Choroid plexus epithelial cell (primary cell): ENCODE data around the gene CASP2.
A peak's percentile ranks its signal among the peaks of the same experiment; 100 is the strongest.

ENCODE experiments used
- DNase-seq: peaks from one replicate; pipeline ENCODE4 v3.0.0-alpha.2; 2010; ENCODE audit warnings: low read depth
- H3K4me3 ChIP-seq: 2 replicates; pipeline ENCODE4 v1.5.1; 2011; ENCODE audit warnings: low read depth, mild to moderate bottlenecking, control low read depth, low read length, moderate library complexity
- TF ChIP-seq, protein P1 (sequence below): conservative IDR thresholded peaks from 2 replicates; pipeline ENCODE4 v1.5.1; 2011; ENCODE audit warnings: low read depth, mild to moderate bottlenecking, control low read depth, inconsistent platforms, low read length, moderate library complexity

CASP2 gene

DNA sequence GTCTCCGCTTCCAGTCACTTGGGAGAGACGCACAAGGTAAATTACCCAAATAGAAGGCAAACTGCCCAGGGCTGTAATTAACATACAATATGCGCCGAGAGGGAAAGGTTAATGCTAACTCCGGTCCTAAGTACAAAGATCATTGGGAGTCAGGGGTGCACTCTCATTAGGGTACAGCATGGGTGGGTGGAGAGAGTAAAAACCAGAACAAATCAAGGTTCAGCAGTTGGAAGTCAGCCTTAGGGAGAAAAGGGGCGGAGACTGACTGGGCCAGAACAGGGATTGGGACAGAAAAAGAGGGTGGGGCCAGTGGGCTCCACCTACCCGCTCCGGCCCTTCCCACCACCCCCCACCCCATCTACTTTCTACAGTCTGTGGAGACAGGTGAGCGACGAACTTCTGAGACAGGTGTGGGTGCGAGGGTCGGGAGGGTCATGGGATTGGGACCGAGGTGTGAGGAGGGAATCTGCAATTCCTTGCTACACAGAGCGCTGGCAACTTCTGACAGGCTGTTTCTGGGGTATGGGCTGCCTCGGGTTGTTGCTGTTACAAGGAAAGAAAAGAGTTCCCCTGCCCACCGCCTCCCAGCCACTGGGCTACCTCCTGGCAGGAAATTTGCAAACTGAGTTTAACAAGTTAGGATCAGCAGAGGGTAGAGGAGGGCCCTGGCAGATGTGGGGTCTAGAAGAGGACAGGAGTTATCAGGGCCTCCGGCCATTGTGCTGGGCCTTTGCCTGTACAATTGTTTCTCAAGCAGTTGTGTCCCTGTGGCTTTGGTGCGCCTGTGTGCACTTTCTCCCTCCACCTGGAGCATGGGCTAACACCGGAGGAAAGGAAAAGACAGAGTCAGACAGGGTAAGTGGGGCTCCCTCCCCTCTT, 3.3 kb upstream of the CASP2 start, which contains the start of gene TMEM139:
TMEM139 (plus strand) TSS at position 368 of the 879 bp plus-strand sequence. CDS start 1,000 bp downstream, outside the sequence.
- no peak within 1 kb of the TSS for H3K4me3 ChIP-seq
- DNase-seq = no peak
- TF ChIP-seq, protein P1, sequence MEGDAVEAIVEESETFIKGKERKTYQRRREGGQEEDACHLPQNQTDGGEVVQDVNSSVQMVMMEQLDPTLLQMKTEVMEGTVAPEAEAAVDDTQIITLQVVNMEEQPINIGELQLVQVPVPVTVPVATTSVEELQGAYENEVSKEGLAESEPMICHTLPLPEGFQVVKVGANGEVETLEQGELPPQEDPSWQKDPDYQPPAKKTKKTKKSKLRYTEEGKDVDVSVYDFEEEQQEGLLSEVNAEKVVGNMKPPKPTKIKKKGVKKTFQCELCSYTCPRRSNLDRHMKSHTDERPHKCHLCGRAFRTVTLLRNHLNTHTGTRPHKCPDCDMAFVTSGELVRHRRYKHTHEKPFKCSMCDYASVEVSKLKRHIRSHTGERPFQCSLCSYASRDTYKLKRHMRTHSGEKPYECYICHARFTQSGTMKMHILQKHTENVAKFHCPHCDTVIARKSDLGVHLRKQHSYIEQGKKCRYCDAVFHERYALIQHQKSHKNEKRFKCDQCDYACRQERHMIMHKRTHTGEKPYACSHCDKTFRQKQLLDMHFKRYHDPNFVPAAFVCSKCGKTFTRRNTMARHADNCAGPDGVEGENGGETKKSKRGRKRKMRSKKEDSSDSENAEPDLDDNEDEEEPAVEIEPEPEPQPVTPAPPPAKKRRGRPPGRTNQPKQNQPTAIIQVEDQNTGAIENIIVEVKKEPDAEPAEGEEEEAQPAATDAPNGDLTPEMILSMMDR = no peak

DNA sequence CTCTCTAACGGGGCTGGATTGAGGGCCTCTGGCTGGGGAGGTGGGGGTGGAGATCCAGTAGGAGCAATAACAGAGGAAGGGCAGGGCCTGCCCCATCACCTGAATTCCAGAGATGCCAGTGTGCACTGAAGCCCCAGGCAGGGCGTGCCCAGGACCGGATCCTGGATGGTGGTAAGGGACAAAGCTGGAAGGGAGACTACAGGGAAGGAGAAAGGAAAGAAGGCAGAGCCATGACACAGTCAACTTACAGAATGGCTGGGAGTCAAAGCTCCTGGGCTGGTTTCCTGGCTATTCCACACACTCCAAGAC, 2.7 kb upstream of the CASP2 start:
- TF ChIP-seq, protein P1 = no peak
- no peak overlapping the region for H3K4me3 ChIP-seq
- DNase-seq = no peak

DNA sequence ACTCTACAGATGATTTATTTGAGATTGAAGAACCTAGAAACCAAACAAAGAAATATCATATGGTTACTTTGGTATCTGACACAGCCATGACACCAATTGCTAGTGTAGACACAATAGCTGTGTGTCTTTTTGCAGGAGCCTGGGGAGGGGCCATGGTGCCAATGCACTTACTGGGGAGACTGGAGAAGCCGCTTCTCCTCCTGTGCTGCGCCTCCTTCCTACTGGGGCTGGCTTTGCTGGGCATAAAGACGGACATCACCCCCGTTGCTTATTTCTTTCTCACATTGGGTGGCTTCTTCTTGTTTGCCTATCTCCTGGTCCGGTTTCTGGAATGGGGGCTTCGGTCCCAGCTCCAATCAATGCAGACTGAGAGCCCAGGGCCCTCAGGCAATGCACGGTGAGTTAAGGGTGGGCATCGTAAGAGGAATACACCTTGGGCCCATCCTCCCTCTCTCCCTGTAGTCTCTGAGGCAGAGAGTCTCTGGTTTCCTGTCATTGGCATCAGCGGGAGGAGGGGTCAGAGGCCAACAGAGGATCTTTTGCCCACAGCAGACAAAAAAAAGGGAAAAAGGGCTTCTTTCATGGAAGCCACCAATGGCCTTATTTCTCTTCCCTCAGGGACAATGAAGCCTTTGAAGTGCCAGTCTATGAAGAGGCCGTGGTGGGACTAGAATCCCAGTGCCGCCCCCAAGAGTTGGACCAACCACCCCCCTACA, 2.2 kb upstream of the CASP2 start:
- no peak overlapping the region for H3K4me3 ChIP-seq
- TF ChIP-seq, protein P1 = no peak

DNA sequence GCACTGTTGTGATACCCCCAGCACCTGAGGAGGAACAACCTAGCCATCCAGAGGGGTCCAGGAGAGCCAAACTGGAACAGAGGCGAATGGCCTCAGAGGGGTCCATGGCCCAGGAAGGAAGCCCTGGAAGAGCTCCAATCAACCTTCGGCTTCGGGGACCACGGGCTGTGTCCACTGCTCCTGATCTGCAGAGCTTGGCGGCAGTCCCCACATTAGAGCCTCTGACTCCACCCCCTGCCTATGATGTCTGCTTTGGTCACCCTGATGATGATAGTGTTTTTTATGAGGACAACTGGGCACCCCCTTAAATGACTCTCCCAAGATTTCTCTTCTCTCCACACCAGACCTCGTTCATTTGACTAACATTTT, 1.6 kb upstream of the CASP2 start:
- TF ChIP-seq, protein P1 = no peak
- no peak for DNase-seq
- no peak overlapping the region for H3K4me3 ChIP-seq

More for the DNA sequence above, 2.2 kb upstream of the CASP2 start:
- DNase-seq = no peak

DNA sequence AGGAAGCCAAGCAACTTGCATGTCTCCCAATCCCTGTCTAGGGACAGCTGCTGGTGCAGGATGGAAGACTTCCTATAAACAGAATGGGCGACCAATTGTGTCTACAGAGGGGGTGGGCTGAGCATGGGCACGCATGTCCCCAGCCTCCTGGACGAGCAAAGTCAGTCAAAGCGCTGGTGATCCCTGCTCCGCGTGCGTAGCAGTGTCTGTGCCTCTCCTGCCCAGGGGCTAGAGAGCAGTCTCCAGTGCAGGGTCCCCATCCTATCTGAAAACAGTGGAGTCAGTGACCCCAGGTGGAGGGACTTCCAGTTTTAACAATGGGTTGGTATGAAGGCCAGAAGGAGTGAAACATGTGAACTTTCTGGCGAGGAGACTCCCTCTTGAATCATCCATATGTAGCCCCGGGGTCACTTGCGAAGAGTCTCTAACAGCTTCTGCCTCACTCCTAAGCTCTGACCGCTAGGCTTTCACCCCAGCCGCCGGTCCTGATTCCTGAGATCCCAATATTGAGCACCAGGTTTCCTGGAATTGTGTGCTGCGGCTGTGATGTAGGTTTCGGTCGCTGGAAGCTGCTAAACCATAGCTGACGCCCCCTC, 714 bp upstream of the CASP2 start:
- peak overlapping the region; percentile 50 for H3K4me3 ChIP-seq
- DNase-seq = no peak

DNA sequence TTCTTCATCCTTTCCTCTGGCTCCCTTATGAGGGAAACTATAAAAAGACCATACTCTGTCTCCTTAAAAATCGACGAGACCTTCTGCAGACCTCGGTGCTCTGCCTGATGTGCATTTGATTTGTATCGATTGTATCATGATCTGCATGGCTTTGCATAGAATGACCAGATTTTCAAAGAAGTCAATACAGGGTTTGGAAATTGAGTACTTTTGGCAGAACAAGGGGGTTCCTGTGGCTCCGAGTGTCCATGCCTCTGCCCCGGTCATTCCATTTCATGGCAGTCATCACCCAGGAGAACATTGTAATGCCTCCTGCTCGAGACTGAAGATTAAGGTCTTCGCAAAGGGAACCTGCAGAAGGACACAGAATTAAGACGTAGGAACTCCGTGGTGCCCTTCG, 685 bp downstream of the CASP2 start:
- DNase-seq = peak; percentile 21
- TF ChIP-seq, protein P1 = no peak

More for the DNA sequence above, 714 bp upstream of the CASP2 start:
- TF ChIP-seq, protein P1 = no peak

More for the DNA sequence above, 685 bp downstream of the CASP2 start:
- peak overlapping the region; percentile 94 for H3K4me3 ChIP-seq
